Activated naive CD8-positive, alpha-beta T cell treated with anti-CD3 and anti-CD28 coated beads for 36 hours (primary cell): ENCODE results near the gene MPP4. TPM values are rescaled to one million over a fixed set of nuclear protein-coding genes. Genes with fewer than 3 reads are reported as not detected.
A peak's percentile ranks its signal among the peaks of the same experiment; 100 is the strongest.

Experiments
- DNase-seq: peaks from one replicate; pipeline ENCODE4 v3.0.0; 2021
- H3K27ac Mint-ChIP-seq: one replicate; pipeline ENCODE4 v1.8.0; 2022; ENCODE audit warnings: mild to moderate bottlenecking, moderate library complexity, mixed read lengths
- H3K27me3 Mint-ChIP-seq: one replicate; pipeline ENCODE4 v1.8.0; 2022; ENCODE audit warnings: mild to moderate bottlenecking, mixed read lengths
- H3K36me3 Mint-ChIP-seq: one replicate; pipeline ENCODE4 v1.8.0; 2021; ENCODE audit warnings: mild to moderate bottlenecking, mixed read lengths
- H3K4me1 Mint-ChIP-seq: one replicate; pipeline ENCODE4 v1.8.0; 2021; ENCODE audit warnings: mixed read lengths
- H3K4me3 Mint-ChIP-seq: one replicate; pipeline ENCODE4 v1.8.0; 2022; ENCODE audit warnings: mild to moderate bottlenecking, moderate library complexity, mixed read lengths
- H3K9me3 Mint-ChIP-seq: one replicate; pipeline ENCODE4 v1.8.0; 2022; ENCODE audit warnings: mixed read lengths
- total RNA-seq, 2 experiments: library from RNA; stranded (reverse); gene quantifications; one replicate each; pipeline ENCODE4 v1.2.3, GENCODE V29; 2021

The MPP4 gene
- not detected for total RNA-seq

GRCh38 chr2:201698588-201699226 lies at the start of gene MPP4:
TSS of gene MPP4 (minus strand) at chr2:201698644. CDS start at chr2:201693954, 4,690 bp downstream.
- H3K9me3 Mint-ChIP-seq, result no peaks in the 10 kb centered on the region
- no peaks in the 10 kb centered on the region for H3K4me1 Mint-ChIP-seq
- H3K36me3 Mint-ChIP-seq, result peaks cover 9% of the 10 kb centered on the region
- no peak within 1 kb of the TSS for H3K4me3 Mint-ChIP-seq
- no peak for DNase-seq
- no peak within 1 kb of the TSS for H3K27ac Mint-ChIP-seq
- H3K27me3 Mint-ChIP-seq, result no peaks in the 10 kb centered on the region

GRCh38 chr2:201746551-201746950 lies 48.1 kb upstream of the MPP4 start:
- Mint-ChIP-seq H3K27me3 (no peaks in the 10 kb centered on the region), H3K27ac (no peak overlapping the region), H3K36me3 (peaks cover 9% of the 10 kb centered on the region), H3K9me3 (no peaks in the 10 kb centered on the region), H3K4me1 (no peaks in the 10 kb centered on the region), H3K4me3 (no peak overlapping the region)
- no peak for DNase-seq

- Mint-ChIP-seq H3K9me3 (peaks cover 4% of the 10 kb centered on the region), H3K4me1 (peaks cover 10% of the 10 kb centered on the region), H3K4me3 (no peak overlapping the region), H3K27me3 (no peaks in the 10 kb centered on the region), H3K36me3 (peaks cover 30% of the 10 kb centered on the region), H3K27ac (no peak overlapping the region)
- no peak for DNase-seq
Measured at GRCh38 chr2:201735486-201735885, 37.0 kb upstream of the MPP4 start.

- no peak overlapping the region for H3K4me3 Mint-ChIP-seq
- peaks cover 11% of the 10 kb centered on the region for H3K4me1 Mint-ChIP-seq
- DNase-seq, result no peak
- H3K36me3 Mint-ChIP-seq, result peaks cover 30% of the 10 kb centered on the region
- peaks cover 4% of the 10 kb centered on the region for H3K9me3 Mint-ChIP-seq
- H3K27me3 Mint-ChIP-seq, result no peaks in the 10 kb centered on the region
- H3K27ac Mint-ChIP-seq, result no peak overlapping the region
Measured at GRCh38 chr2:201734111-201734510, 35.7 kb upstream of the MPP4 start.

- no peak for DNase-seq
- Mint-ChIP-seq H3K4me1 (peaks cover 11% of the 10 kb centered on the region), H3K4me3 (no peak overlapping the region), H3K36me3 (peaks cover 28% of the 10 kb centered on the region), H3K27me3 (no peaks in the 10 kb centered on the region), H3K27ac (no peak overlapping the region), H3K9me3 (peaks cover 4% of the 10 kb centered on the region)
Measured at GRCh38 chr2:201733544-201733943, 35.1 kb upstream of the MPP4 start.

GRCh38 chr2:201730651-201731285 lies 32.3 kb upstream of the MPP4 start:
- H3K4me1 Mint-ChIP-seq, result peaks cover 11% of the 10 kb centered on the region
- no peak overlapping the region for H3K27ac Mint-ChIP-seq
- H3K36me3 Mint-ChIP-seq, result peaks cover 14% of the 10 kb centered on the region
- peak; percentile 17 for DNase-seq
- H3K27me3 Mint-ChIP-seq, result no peaks in the 10 kb centered on the region
- no peaks in the 10 kb centered on the region for H3K9me3 Mint-ChIP-seq
- no peak overlapping the region for H3K4me3 Mint-ChIP-seq

GRCh38 chr2:201715459-201715858 lies 17.0 kb upstream of the MPP4 start:
- H3K27me3 Mint-ChIP-seq, result no peaks in the 10 kb centered on the region
- no peak overlapping the region for H3K4me3 Mint-ChIP-seq

GRCh38 chr2:201712726-201713125 lies 14.3 kb upstream of the MPP4 start:
- H3K27ac Mint-ChIP-seq, result no peak overlapping the region
- DNase-seq, result no peak
- H3K36me3 Mint-ChIP-seq, result peaks cover 22% of the 10 kb centered on the region
- no peaks in the 10 kb centered on the region for H3K27me3 Mint-ChIP-seq
- H3K9me3 Mint-ChIP-seq, result no peaks in the 10 kb centered on the region
- H3K4me3 Mint-ChIP-seq, result no peak overlapping the region
- H3K4me1 Mint-ChIP-seq, result peaks cover under 1% of the 10 kb centered on the region

More at GRCh38 chr2:201715459-201715858, 17.0 kb upstream of the MPP4 start:
- Mint-ChIP-seq H3K4me1 (no peaks in the 10 kb centered on the region), H3K9me3 (peaks cover 6% of the 10 kb centered on the region), H3K27ac (no peak overlapping the region), H3K36me3 (peaks cover 39% of the 10 kb centered on the region)
- DNase-seq, result no peak

- no peak for DNase-seq
- Mint-ChIP-seq H3K27me3 (no peaks in the 10 kb centered on the region), H3K36me3 (peaks cover 18% of the 10 kb centered on the region), H3K27ac (no peak overlapping the region), H3K9me3 (no peaks in the 10 kb centered on the region), H3K4me1 (peaks cover 4% of the 10 kb centered on the region), H3K4me3 (no peak overlapping the region)
Measured at GRCh38 chr2:201709747-201710146, 11.3 kb upstream of the MPP4 start.

- no peaks in the 10 kb centered on the region for H3K27me3 Mint-ChIP-seq
- H3K4me1 Mint-ChIP-seq, result peaks cover 4% of the 10 kb centered on the region
- peaks cover 16% of the 10 kb centered on the region for H3K36me3 Mint-ChIP-seq
- H3K4me3 Mint-ChIP-seq, result no peak overlapping the region
- no peak for DNase-seq
- H3K27ac Mint-ChIP-seq, result no peak overlapping the region
- no peaks in the 10 kb centered on the region for H3K9me3 Mint-ChIP-seq
Measured at GRCh38 chr2:201709049-201709448, 10.6 kb upstream of the MPP4 start.

GRCh38 chr2:201707753-201708152 lies 9.3 kb upstream of the MPP4 start:
- Mint-ChIP-seq H3K27ac (no peak overlapping the region), H3K36me3 (peaks cover 14% of the 10 kb centered on the region), H3K4me3 (no peak overlapping the region), H3K9me3 (no peaks in the 10 kb centered on the region), H3K27me3 (no peaks in the 10 kb centered on the region), H3K4me1 (peaks cover 4% of the 10 kb centered on the region)
- DNase-seq, result no peak

GRCh38 chr2:201707142-201707541 lies 8.7 kb upstream of the MPP4 start:
- no peak overlapping the region for H3K27ac Mint-ChIP-seq
- H3K4me1 Mint-ChIP-seq, result peaks cover 4% of the 10 kb centered on the region
- H3K4me3 Mint-ChIP-seq, result no peak overlapping the region
- DNase-seq, result no peak
- no peaks in the 10 kb centered on the region for H3K9me3 Mint-ChIP-seq
- no peaks in the 10 kb centered on the region for H3K27me3 Mint-ChIP-seq
- H3K36me3 Mint-ChIP-seq, result peaks cover 15% of the 10 kb centered on the region

GRCh38 chr2:201704536-201704935 lies 6.1 kb upstream of the MPP4 start:
- Mint-ChIP-seq H3K36me3 (peaks cover 17% of the 10 kb centered on the region), H3K27me3 (no peaks in the 10 kb centered on the region), H3K9me3 (no peaks in the 10 kb centered on the region), H3K4me3 (no peak overlapping the region), H3K4me1 (peaks cover 4% of the 10 kb centered on the region), H3K27ac (no peak overlapping the region)
- DNase-seq, result no peak

- Mint-ChIP-seq H3K4me1 (no peaks in the 10 kb centered on the region), H3K36me3 (peaks cover 14% of the 10 kb centered on the region), H3K27me3 (no peaks in the 10 kb centered on the region), H3K9me3 (no peaks in the 10 kb centered on the region), H3K27ac (no peak overlapping the region), H3K4me3 (no peak overlapping the region)
- DNase-seq, result no peak
Measured at GRCh38 chr2:201701646-201702045, 3.2 kb upstream of the MPP4 start.

- H3K4me1 Mint-ChIP-seq, result no peaks in the 10 kb centered on the region
- H3K4me3 Mint-ChIP-seq, result no peak overlapping the region
- no peak for DNase-seq
- no peaks in the 10 kb centered on the region for H3K27me3 Mint-ChIP-seq
- H3K36me3 Mint-ChIP-seq, result peaks cover 14% of the 10 kb centered on the region
- no peaks in the 10 kb centered on the region for H3K9me3 Mint-ChIP-seq
- H3K27ac Mint-ChIP-seq, result no peak overlapping the region
Measured at GRCh38 chr2:201699416-201699815, 972 bp upstream of the MPP4 start.

GRCh38 chr2:201697899-201698298 lies 545 bp downstream of the MPP4 start:
- peaks cover 8% of the 10 kb centered on the region for H3K36me3 Mint-ChIP-seq
- H3K27ac Mint-ChIP-seq, result no peak overlapping the region
- DNase-seq, result no peak
- H3K9me3 Mint-ChIP-seq, result no peaks in the 10 kb centered on the region
- peaks cover under 1% of the 10 kb centered on the region for H3K27me3 Mint-ChIP-seq
- no peaks in the 10 kb centered on the region for H3K4me1 Mint-ChIP-seq
- no peak overlapping the region for H3K4me3 Mint-ChIP-seq
